HG03045 (cell line): ENCODE data around the gene PGBD5.

ENCODE experiments used
- ATAC-seq: cut with Tn5 transposase; IDR thresholded peaks from one replicate; pipeline ENCODE4 v1.9.1; 2021; ENCODE audit warnings: mild to moderate bottlenecking, moderate library complexity; ENCODE audit not compliant: unreplicated experiment

Gene PGBD5

DNA sequence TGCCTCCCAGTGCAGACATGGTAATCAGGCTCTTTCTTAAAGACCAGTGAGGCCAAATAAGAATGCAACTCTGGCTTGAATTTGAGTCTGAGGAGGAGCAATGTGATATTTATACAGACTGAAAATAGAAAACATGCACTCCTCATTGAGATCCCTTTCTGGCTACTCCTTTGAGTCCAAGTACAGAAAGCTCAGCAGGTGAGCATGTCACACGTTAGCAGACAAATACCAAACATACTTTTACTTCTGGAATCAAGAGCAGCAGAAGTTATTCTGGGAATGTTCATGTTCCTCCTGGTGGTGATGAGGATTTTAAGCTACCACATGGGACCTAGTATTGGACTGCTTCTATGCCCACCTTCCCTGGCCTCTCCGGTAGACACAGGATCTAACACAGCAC is 48.3 kb downstream of the PGBD5 start:
- no peak for ATAC-seq

GRCh38 chr1:230377324-230377723 is 48.8 kb downstream of the PGBD5 start:
- no peak for ATAC-seq

GRCh38 chr1:230376296-230376695 is 49.8 kb downstream of the PGBD5 start:
- no peak for ATAC-seq

GRCh38 chr1:230375780-230376179 is 50.4 kb downstream of the PGBD5 start:
- ATAC-seq = no peak

DNA sequence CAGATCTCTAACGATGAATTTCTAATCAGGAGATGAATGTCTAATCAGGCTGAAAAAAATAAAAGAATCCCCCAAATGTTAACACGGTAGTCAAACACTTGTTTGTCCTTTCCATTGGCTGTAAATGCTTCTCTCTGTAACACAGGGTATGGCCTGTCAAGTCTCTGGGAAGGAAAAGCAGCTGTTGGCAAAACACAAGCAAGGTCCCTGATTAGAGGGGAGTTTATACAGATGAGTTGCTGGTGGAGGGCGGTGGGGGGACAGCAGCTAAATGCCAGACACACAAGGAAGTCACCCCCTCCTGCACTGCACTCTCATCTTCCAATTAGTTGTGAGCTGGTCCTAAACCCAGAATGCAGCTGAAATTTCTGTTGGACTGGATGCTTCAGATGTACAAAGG is 51.0 kb downstream of the PGBD5 start:
- no peak for ATAC-seq

- no peak for ATAC-seq
Observed at GRCh38 chr1:230371923-230372703, 54.0 kb downstream of the PGBD5 start.

GRCh38 chr1:230370109-230370508 is 56.0 kb downstream of the PGBD5 start:
- no peak for ATAC-seq

- no peak for ATAC-seq
Observed at GRCh38 chr1:230368871-230369270, 57.3 kb downstream of the PGBD5 start.

DNA sequence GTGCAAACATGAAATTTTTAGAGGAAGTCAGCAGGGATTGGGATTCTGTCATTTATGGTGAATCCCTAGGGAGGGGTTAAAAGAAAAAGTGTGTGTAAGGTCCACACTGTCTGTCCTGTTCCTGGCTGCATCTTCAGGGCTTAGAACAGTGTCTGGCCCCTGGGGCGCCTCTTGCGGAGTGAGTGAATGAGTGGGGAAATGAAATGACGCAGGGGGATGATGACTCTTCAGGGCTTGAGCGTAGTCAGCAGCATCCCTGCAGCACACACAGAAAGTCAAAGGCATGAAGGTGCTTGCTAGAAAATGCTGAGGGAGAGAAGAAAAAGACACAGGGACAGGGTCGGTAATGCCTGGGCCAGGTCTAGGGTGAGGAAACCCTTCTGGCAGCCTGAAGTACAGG is 57.8 kb downstream of the PGBD5 start:
- no peak for ATAC-seq

- no peak for ATAC-seq
Observed at GRCh38 chr1:230366504-230366915, 59.6 kb downstream of the PGBD5 start.

DNA sequence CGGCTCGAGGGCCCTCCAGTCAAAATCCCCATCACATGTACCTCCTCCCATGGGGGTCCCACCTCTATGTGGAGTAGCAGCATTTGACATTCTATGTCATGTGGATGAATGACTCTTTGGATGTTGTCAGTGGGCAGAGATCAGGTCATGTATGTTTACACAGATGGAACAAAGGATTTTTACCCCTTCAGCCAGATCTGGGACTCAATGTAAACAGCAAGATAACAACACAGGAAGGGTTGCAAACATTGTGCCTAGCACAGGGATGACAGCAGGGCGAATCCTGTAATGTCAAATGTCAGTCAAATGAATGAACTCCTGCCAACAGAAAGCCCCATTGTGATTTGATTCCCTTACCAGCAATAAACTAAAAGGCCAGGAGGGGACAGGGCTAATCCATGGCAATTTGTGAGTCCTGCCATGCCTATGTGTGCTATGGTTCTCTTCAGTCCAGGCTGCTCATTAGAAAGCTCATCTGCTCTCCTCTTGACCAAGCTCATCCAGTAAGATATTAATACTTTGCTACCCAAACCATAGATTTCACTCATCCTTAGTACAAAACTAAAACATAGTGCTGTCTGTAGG is 60.3 kb downstream of the PGBD5 start:
- no peak for ATAC-seq

DNA sequence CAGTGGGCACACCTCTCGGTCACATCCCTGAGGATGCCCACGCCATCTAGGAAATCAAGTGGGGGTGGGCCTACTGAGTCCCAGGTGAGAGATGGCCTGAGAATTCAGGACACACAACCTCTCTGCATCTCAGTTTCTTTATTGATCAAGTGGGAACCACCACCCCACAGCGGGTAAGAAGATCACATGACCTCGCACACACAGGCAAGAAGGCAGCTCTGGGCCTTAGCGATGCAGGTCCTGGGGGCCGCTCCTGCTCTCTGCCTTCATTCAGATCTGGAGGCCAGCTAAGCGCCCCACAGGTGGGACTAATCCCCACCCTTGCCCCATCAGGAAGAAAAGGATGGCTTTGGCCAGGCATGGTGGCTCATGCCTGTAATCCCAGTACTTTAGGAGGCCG is 63.2 kb downstream of the PGBD5 start:
- no peak for ATAC-seq

GRCh38 chr1:230361941-230362340 is 64.2 kb downstream of the PGBD5 start:
- ATAC-seq = no peak

DNA sequence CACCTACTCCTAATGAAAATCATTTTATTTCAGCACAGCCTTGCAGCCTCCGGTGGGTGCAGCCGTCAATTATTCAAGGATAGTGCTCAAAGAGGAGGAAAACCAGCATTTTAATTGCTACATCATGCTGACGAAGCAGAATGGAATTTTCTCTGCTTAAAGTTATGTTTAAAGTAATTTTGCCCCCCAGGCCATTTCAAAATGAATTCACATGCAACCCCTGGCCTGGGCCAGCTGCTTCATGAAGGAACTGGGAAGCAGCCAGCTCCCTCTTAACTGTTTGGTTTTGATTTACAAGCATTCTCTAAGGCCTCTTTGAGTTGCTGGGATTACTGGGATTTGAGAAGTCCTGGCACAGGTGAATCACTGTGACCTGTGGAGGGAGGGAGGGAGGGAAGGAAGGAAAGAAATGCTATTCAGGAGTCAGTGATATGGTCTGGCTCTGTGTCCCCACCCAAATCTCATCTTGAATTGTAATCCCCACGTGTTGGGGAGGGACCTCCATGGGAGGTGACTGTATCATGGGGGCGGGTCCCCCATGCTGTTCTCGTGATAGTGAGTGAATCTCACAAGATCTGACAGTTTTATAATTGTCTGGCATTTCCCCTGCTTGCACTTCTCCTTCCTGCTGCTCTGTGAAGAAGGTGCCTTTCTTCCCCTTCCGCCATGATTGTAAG is 66.0 kb downstream of the PGBD5 start:
- no peak for ATAC-seq

DNA sequence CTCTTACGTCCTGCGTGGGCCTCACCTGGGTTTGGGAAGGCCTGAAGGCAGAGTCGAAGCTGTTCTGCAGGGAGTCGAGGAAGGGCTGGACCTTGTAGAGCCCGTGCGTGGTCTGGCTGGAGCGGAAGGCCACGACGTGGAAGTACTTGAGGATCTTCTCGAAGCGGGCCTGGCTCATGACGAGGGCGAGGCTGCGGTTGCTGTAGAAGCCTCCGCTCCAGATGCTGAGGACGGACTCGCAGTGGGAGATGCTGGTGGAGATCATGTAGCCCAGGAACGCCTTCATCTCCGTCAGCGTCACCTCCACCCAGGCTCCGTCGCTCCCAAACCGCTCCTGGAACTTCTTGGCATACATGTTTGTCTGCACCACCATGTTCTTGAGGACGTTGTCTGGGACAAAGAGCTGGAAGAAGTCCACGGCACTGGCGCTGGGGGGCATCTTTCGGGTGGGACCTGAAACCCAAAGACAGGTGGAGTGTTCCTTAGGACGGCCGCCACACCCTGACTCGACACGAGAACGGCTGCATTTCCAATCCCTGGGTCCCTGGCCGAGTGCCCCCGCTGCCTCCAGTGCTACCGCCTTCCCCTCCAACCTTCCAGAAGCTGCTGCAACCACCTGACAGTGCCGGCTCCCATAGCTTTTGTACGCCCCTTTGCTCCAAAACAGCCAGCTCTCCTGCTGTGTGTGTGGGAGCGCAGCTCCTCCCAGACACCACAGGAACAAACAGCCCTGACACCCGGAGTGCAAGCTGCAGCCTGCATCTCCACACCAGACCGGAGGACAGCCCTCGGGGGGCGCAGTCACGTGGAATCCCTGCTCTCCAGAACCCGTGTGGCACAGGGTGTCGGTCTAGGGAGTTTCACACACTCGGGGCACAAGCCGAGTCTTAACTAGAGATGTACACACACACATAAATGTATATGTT is 69.0 kb downstream of the PGBD5 start:
- ATAC-seq = no peak

DNA sequence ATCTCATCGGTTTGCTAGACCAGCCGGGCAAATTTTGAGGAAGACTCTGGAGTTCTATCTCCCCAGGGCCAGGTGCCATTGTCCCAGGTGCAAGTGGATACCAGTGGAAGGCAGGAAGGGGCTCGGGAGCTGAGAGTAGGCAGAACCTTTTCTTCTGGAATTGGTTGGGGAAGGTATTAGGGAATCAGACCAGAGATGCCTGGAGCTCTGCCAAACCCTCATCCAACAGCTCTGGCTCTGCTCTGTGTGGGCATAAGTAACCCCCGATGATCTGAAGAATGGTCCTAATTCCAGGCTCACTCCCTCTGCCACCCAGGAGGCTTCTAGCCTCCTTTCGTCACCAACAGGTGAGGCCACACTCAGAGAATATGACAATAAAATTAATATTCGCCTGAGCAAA is 69.9 kb downstream of the PGBD5 start:
- ATAC-seq = no peak

DNA sequence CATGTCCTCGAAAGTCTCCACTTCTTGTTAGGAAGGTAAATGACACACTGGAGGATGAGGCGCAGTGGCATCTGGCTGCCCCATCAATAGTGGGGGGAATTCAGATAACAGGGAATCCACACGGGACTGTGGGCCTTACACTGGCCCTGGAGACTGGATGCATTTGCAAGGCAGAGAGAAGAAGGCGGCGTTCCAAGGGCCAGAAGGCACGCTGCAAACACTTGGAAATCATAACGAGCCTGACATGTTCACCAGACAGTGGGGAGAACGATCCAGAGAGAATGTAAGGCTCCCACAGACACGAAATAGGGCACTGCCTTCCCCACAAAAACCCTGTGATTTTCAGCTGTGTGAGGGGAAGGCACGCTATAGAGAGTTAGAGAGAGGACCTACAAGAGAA is 70.5 kb downstream of the PGBD5 start:
- no peak for ATAC-seq

DNA sequence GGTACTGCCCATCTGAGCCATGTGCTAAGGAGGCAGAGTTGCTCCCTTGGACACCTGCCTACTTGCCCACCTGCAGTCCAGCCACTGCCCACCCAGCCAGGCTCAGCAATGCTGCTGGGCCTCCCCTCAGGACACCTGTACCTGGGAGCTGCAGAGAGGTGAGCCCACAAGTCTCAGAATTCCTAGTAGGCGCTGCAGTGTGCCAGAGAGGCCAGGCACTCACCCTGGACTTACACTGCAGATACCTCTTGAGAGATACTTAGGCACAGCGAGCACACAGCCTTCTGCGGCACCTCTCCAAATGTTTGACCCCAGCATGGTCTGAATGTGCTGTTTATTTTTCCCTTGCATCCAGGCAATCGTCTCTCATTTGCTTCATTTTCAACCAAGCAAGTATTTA is 71.0 kb downstream of the PGBD5 start:
- no peak for ATAC-seq

- ATAC-seq = no peak
Observed at GRCh38 chr1:230354005-230354404, 72.1 kb downstream of the PGBD5 start.

GRCh38 chr1:230352537-230352936 is 73.6 kb downstream of the PGBD5 start:
- no peak for ATAC-seq

DNA sequence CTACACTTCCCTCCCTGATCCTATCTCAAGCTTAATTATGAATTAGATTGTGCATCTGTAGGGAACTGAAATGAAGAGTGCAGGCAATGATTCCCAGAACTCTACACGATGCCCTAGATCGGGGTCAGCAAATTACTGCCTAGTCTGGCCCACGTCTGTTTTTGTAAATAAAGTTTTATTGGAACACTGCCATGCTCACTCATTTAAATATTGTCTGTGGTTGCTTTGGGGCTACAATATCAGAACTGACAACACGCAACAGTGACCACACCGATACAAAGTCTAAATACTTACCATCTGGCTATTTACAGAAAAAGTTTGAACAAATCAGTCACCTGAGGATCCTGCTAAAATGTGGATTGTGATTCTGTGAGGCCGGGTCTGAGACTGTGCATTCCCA is 74.1 kb downstream of the PGBD5 start:
- ATAC-seq = no peak
